ENCODE data around the gene BEST4. TPM values are rescaled to one million over a fixed set of nuclear protein-coding genes. Genes with fewer than 3 reads are reported as not detected.
A peak's percentile ranks its signal among the peaks of the same experiment; 100 is the strongest.

The BEST4 gene
- total and polyA plus RNA-seq, 2 of the 13 experiments (the other 11 are each of a cell fraction or from before 2014, with no cell fraction given): 0.77 to 1.4 TPM

- H3K4me3 ChIP-seq (replicated peaks in 1 of 3; ENCODE audit: insufficient read depth in 1 of 3, low read depth in 2 of 3, low read length in 3 of 3): peak overlapping the region; percentile 84 to 97 (median 96)
- peak overlapping the region; percentile 91 for H3K9ac ChIP-seq (ENCODE audit: insufficient read depth, low read depth, low read length)
- no peaks in the 10 kb centered on the region; a peak in 1 of 5 replicates for H3K27me3 ChIP-seq (ENCODE audit: control insufficient read depth in 1 of 2, insufficient read depth in 2 of 2, low read length in 2 of 2)
- WGBS (ENCODE audit: low lambda C conversion rate): 1% methylated on average over 19 of the region's 36 CpGs
- DNase-seq (ENCODE audit: low spot score) (no peak), ATAC-seq (0 out of 3 replicates have a peak, but pooled peaks have one; percentile 4), FAIRE-seq (no peak)
- peaks cover 36% of the 10 kb centered on the region for H4K20me1 ChIP-seq (ENCODE audit: insufficient read depth, low read length)
- H3K27ac ChIP-seq (ENCODE audit: extremely low read length, insufficient read depth, low read length): peak overlapping the region; percentile 81
- BruUV-seq (replicated peaks): TSS peak; percentile 69
- ChIA-PET CTCF (ENCODE audit: low intra/inter-chr PET ratio, low total read pairs) (no interaction called here), POLR2A (interaction anchor here (0.7 to 4.0 kb wide), 24 partner anchors 8 to 775 kb away, joined by 3 to 47 read pairs (median 8); partner anchors contain the start of genes AKR1A1, BEST4, BTBD19 and DYNLT4)
- peak overlapping the region; percentile 95 for H3K4me2 ChIP-seq (ENCODE audit: low read depth, low read length)
- peaks cover 34% of the 10 kb centered on the region for H3K4me1 ChIP-seq (ENCODE audit: insufficient read depth, low read length)
- H3K9me3 ChIP-seq (ENCODE audit: low read length): no peaks in the 10 kb centered on the region
- H2AFZ ChIP-seq (ENCODE audit: low read length): no peak overlapping the region
- peaks cover 35% of the 10 kb centered on the region for H3K79me2 ChIP-seq (ENCODE audit: insufficient read depth, low read length)
- intact Hi-C loops (cut with micrococcal nuclease; ENCODE audit: unreplicated experiment) (no loop called here), in situ Hi-C loops (cut with HindIII; ENCODE audit: extremely low pct_ligation_motif_present, low pct_unique_long_range_greater_than_20kb) (no loop called here)
- H3K36me3 ChIP-seq (replicated peaks in 1 of 2; ENCODE audit: control insufficient read depth in 1 of 2, insufficient read depth in 2 of 2, low read length in 2 of 2): peaks cover 12 to 24% of the 10 kb centered on the region in 2 experiments
- TF ChIP-seq ZFP82 (CRISPR knock-in tag; IDR thresholded peaks at IDR 0.05; ENCODE audit: borderline replicate concordance): no peak
- 0 out of 2 replicates have a peak, but pooled peaks have one; percentile 53 for TF ChIP-seq DMTF1 (CRISPR knock-in tag; IDR thresholded peaks at IDR 0.05)
- TF ChIP-seq HCFC1 (IDR thresholded peaks at IDR 0.05; ENCODE audit: low read depth, low read length): no peak
- TF ChIP-seq SAP130 (CRISPR knock-in tag; IDR thresholded peaks at IDR 0.05; ENCODE audit: low read depth): no peak
- 0 out of 2 replicates have a peak, but pooled peaks have one; percentile 46 for TF ChIP-seq ZBTB3 (CRISPR knock-in tag; IDR thresholded peaks at IDR 0.05; ENCODE audit: borderline replicate concordance, low read depth)
- no peak for TF ChIP-seq ZNF331 (CRISPR knock-in tag; IDR thresholded peaks at IDR 0.05)
- TF ChIP-seq PTBP1 (IDR thresholded peaks at IDR 0.05; ENCODE audit: low read depth, low read length, poor library complexity, severe bottlenecking): no peak
- no peak for TF ChIP-seq MYNN (CRISPR knock-in tag; IDR thresholded peaks at IDR 0.05; ENCODE audit: low read depth)
- TF ChIP-seq ZNF232 (CRISPR knock-in tag; IDR thresholded peaks at IDR 0.05; ENCODE audit: borderline replicate concordance): no peak
- TF ChIP-seq MED8 (CRISPR knock-in tag; IDR thresholded peaks at IDR 0.05; ENCODE audit: insufficient replicate concordance): no peak
- TF ChIP-seq BCLAF1 (IDR thresholded peaks at IDR 0.05): no peak
- TF ChIP-seq GMEB2 (CRISPR knock-in tag; IDR thresholded peaks at IDR 0.05; ENCODE audit: low read depth): no peak
- peak; percentile 69; the same call in 1 of the 2 replicates for TF ChIP-seq ZFP41 (CRISPR knock-in tag; IDR thresholded peaks at IDR 0.05; ENCODE audit: borderline replicate concordance)
- no peak for TF ChIP-seq ZNF512 (CRISPR knock-in tag; IDR thresholded peaks at IDR 0.05)
- TF ChIP-seq HMGA1 (CRISPR knock-in tag; conservative IDR thresholded peaks at IDR 0.05): no peak
Observed at GRCh38 chr1:44775930-44776729, 11.8 kb downstream of the BEST4 start.

All from HepG2 (cell line).